Neutrophil (primary cell): ENCODE measurements around the gene CEMIP.

Experiments
- H3K27ac ChIP-seq: fragments of 200-600 bp; sonication (generic); 2 replicates; pipeline ENCODE4 v1.5.1; 2016; ENCODE audit warnings: mild to moderate bottlenecking, moderate library complexity
- H3K27me3 ChIP-seq: fragments of 200-600 bp; sonication (generic); 2 replicates; pipeline ENCODE4 v1.6.0; 2016; ENCODE audit warnings: mild to moderate bottlenecking
- H3K36me3 ChIP-seq: fragments of 200-600 bp; sonication (generic); 2 replicates; pipeline ENCODE4 v1.5.1; 2017
- H3K4me1 ChIP-seq, 2 experiments: fragments of 200-600 bp in 1 of 2; sonication (generic) in 1 of 2; 1 replicate in 1 of 2; 2 replicates in 1 of 2; pipeline versions ENCODE4 v1.5.1 to v1.6.1; 2013 to 2016; ENCODE audit warnings: low read depth in 1 of 2, low read length in 1 of 2, mild to moderate bottlenecking in 1 of 2, moderate library complexity in 1 of 2; ENCODE audit not compliant: control insufficient read depth in 1 of 2, insufficient read depth in 1 of 2
- H3K4me3 ChIP-seq, 2 experiments: fragments of 200-600 bp in 1 of 2; sonication (generic) in 1 of 2; 1 replicate in 1 of 2; 2 replicates in 1 of 2; pipeline ENCODE4 v1.5.1; 2013 to 2016; ENCODE audit warnings: low read depth in 1 of 2, low read length in 1 of 2, mild to moderate bottlenecking in 1 of 2, moderate library complexity in 1 of 2
- H3K9me3 ChIP-seq: fragments of 200-600 bp; sonication (generic); 2 replicates; pipeline ENCODE4 v1.5.1; 2016
- TF ChIP-seq, protein P1 (sequence below): fragments of 200-600 bp; sonication (generic); IDR thresholded peaks from 2 replicates; pipeline ENCODE4 v1.5.1; 2016; ENCODE audit warnings: antibody characterized with exemption

The CEMIP gene

DNA sequence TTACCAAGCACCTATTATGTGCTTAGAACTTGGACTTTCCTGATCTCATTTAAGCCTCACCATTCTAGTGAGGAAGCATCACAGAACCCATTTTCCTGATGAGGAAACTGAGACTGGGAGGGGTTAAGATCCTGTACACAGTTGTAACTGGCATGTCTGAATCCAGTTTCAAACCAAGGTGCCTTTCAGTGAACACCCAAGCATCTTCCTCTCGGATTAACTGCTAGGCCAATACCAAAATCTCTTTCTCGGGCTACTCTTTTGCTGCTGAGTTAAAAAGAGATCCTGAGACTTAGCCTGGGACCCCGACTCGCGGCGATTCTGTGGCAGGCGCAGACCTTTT, 578 bp upstream of the CEMIP start:
- no peak overlapping the region for H3K4me3 ChIP-seq
- TF ChIP-seq, protein P1, sequence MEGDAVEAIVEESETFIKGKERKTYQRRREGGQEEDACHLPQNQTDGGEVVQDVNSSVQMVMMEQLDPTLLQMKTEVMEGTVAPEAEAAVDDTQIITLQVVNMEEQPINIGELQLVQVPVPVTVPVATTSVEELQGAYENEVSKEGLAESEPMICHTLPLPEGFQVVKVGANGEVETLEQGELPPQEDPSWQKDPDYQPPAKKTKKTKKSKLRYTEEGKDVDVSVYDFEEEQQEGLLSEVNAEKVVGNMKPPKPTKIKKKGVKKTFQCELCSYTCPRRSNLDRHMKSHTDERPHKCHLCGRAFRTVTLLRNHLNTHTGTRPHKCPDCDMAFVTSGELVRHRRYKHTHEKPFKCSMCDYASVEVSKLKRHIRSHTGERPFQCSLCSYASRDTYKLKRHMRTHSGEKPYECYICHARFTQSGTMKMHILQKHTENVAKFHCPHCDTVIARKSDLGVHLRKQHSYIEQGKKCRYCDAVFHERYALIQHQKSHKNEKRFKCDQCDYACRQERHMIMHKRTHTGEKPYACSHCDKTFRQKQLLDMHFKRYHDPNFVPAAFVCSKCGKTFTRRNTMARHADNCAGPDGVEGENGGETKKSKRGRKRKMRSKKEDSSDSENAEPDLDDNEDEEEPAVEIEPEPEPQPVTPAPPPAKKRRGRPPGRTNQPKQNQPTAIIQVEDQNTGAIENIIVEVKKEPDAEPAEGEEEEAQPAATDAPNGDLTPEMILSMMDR, result no peak
- H3K4me1 ChIP-seq, result peaks cover 5 to 9% of the 10 kb centered on the region in 2 experiments
- no peak overlapping the region for H3K27ac ChIP-seq
- H3K9me3 ChIP-seq, result no peaks in the 10 kb centered on the region
- no peaks in the 10 kb centered on the region for H3K36me3 ChIP-seq
- H3K27me3 ChIP-seq, result peaks cover 75% of the 10 kb centered on the region

DNA sequence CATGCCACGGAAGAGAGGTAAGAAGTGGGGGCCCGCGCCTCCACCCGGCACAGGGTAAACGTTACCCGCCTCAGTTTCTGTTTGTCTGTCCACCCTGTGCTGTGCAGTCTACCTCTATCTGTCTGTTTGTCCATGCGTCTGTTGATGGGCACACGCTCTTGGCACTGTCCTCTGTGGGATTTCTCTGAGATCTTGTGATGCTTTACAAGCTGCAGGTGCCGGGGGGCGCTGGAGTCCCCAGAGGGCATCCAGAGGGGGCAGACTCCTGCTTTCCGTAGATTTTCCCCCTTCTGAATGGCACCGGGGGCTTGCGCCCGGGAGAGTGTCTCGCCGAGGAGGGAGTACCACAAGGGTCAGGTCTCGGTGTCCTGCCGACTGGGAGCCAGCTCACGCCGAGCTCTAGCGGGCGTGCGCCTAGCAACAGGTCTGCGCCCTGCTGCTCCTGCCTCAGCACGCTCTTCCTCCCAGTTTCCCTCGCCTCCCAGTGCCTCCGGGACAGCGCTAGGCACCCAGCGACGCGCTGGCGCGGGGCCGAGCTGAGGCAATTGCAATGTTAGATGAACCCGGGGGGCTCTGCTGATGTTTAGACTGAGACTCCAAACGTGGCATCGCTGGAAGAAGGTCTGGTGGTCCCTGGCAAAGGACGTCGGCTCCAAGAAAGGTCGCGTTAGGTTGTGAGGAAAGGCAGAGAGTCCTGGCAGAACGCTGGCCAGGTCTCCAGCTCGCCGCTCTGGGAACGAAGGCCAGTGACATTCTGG, 667 bp downstream of the CEMIP start:
- Histone ChIP-seq H3K27me3 (peaks cover 84% of the 10 kb centered on the region), H3K27ac (no peak overlapping the region), H3K9me3 (no peaks in the 10 kb centered on the region), H3K4me1 (peaks cover 5 to 9% of the 10 kb centered on the region in 2 experiments), H3K4me3 (no peak overlapping the region), H3K36me3 (no peaks in the 10 kb centered on the region)
- TF ChIP-seq, protein P1, result no peak

DNA sequence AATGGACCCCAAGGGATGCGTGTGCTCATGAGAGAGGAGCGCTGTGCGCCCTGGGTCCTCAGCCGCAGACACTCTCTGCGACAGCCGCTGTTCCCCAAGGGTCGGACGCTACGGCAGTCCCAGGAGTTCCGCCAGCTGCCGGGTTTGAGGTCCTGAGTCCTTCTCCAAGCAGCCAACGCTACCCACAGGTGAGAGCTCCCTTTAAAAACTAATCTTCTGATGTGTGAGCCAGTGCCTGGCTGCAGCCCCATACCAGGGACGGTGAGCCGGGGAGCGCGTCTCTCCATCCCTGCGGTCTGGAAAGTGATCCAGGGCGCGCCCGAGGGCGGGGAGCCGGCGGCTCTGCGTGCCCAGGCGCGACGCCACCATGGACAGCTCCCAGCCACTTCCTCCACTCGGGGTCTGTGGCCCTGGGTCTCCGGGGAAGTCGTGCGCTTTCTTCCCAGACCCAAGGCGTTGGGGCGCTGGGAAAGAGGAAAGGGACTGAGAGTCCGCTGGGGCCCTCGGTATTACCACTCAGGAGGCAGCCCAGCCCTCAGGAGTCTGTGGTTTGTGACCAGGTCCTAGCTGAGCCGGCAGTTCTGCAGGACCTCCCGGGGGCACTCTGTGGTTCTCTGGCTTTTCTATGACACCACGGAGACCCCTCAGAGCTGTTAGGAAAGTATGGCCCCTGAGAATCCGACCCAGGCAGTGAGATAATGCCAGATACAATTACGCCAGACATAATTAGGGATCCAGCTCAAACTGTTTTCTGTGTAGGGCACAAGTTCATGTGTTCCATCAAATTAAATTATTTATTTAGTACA, 1.4 kb downstream of the CEMIP start:
- Histone ChIP-seq H3K27ac (no peak overlapping the region), H3K36me3 (no peaks in the 10 kb centered on the region), H3K4me1 (peaks cover 5 to 9% of the 10 kb centered on the region in 2 experiments), H3K27me3 (peaks cover 90% of the 10 kb centered on the region), H3K9me3 (no peaks in the 10 kb centered on the region), H3K4me3 (no peak overlapping the region)
- TF ChIP-seq, protein P1, result no peak

DNA sequence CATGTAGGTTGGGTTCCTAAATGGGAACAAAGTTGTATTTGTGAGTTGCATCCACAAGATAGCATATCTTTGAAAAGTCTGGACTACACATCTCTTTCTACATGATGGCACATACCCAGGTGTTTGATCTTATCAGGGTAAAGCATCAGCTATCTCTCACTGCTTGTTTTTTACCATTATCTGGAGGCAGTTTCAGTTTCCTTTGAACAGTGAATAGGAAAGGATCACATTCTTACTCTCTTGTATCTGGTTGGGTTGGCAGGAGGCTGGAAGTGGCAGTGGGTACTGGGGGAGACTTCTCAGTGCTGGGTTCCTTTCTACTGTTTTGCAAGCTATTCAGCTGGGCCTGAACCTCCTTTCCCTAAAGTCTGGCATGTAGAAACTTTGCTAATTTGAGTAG, 4.1 kb downstream of the CEMIP start:
- peaks cover 97% of the 10 kb centered on the region for H3K27me3 ChIP-seq
- H3K36me3 ChIP-seq, result no peaks in the 10 kb centered on the region
- TF ChIP-seq, protein P1, result no peak
- no peaks in the 10 kb centered on the region for H3K9me3 ChIP-seq
- H3K4me3 ChIP-seq, result no peak overlapping the region
- peaks cover 5 to 9% of the 10 kb centered on the region in 2 experiments for H3K4me1 ChIP-seq
- no peak overlapping the region for H3K27ac ChIP-seq

DNA sequence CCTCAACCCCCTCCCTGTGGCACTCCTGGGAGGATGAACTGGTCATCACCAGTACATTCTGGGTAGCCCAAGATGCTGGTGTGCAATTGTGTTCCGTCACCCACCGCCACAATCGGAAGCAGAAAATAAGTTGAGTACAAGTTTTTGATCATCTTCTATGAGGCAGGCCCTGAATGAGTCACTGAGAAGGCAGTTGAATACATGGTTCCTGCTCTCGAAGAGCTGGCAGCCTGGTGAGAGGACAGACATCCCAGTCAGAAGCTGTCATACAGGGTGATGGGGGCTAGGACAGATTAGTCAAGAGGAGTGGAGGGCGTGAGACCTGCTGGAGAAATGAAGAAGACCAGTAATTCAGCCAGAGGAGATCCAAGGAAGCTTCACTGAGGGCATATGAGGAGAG, 6.2 kb downstream of the CEMIP start:
- Histone ChIP-seq H3K4me3 (no peak overlapping the region), H3K9me3 (no peaks in the 10 kb centered on the region), H3K4me1 (no peaks in the 10 kb centered on the region), H3K36me3 (no peaks in the 10 kb centered on the region), H3K27ac (no peak overlapping the region), H3K27me3 (peaks cover 93% of the 10 kb centered on the region)
- TF ChIP-seq, protein P1, result no peak
